GM10266 (cell line): ENCODE measurements around the gene RBM24.

Experiments
- DNase-seq: peaks from one replicate; pipeline ENCODE4 v3.0.0; 2012; ENCODE audit errors: extremely low spot score
- CTCF ChIP-seq: IDR thresholded peaks from 2 replicates; pipeline ENCODE4 v1.5.1; 2012; ENCODE audit warnings: mild to moderate bottlenecking, low read depth; ENCODE audit not compliant: control insufficient read depth, insufficient read depth; ENCODE audit errors: missing control alignments

Gene RBM24

GRCh38 chr6:17277256-17277655 lies 3.9 kb upstream of the RBM24 start:
- no peak for DNase-seq

GRCh38 chr6:17278289-17279063 lies 2.7 kb upstream of the RBM24 start:
- TF ChIP-seq CTCF, result no peak
- no peak for DNase-seq

More at GRCh38 chr6:17277256-17277655, 3.9 kb upstream of the RBM24 start:
- no peak for TF ChIP-seq CTCF

- no peak for TF ChIP-seq CTCF
- DNase-seq, result no peak
Measured at GRCh38 chr6:17280138-17280537, 1.0 kb upstream of the RBM24 start.

GRCh38 chr6:17280552-17281090 lies 540 bp upstream of the RBM24 start:
- no peak for TF ChIP-seq CTCF
- DNase-seq, result no peak

GRCh38 chr6:17281497-17282481 lies 628 bp downstream of the RBM24 start:
- no peak for DNase-seq
- no peak for TF ChIP-seq CTCF

GRCh38 chr6:17283074-17283473 lies 1.9 kb downstream of the RBM24 start:
- no peak for TF ChIP-seq CTCF
- DNase-seq, result no peak
